ENCODE data around the gene RAPGEF4.

GRCh38 chr2:173033084-173033483, 297.4 kb downstream of the RAPGEF4 start:
- TF ChIP-seq CTCF (IDR thresholded peaks at IDR 0.05 in 4 of 5, conservative IDR thresholded peaks at IDR 0.05 in 1 of 5) (no peak), POLR2A (IDR thresholded peaks at IDR 0.05) (no peak)
